ENCODE data around the gene ZNF19. TPM values are rescaled to one million over a fixed set of nuclear protein-coding genes. Genes with fewer than 3 reads are reported as not detected.

ZNF19 gene
- total RNA-seq, 1 donor from 2014 or later, result 1.7 TPM

DNA sequence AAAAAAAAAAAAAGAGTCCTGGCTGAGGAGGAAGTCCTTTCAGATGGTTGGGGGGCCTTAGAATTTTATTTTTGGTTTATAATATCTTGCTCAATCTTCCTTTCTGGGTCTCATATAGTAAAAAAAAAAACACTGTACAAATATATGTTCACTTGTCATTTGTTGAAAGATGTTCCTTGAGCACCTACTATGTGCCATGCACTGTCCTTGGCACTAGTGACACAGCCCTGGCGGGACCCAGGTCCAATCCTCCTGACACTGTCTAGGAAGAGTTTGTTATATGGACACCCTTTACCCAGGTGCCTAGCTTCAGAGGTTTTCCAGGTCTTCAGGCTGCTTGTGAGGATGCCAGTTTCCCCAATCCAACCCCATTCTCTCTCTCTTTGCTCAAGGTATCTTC is 39.1 kb upstream of the ZNF19 start:
- intact Hi-C loops (cut with micrococcal nuclease), result no loop called here
- no peak for DNase-seq
- H3K27me3 ChIP-seq (ENCODE audit: low read depth), result peaks cover 85% of the 10 kb centered on the region
- no peaks in the 10 kb centered on the region for H3K36me3 ChIP-seq
- H3K4me1 ChIP-seq, result peaks cover 6% of the 10 kb centered on the region
- H3K4me3 ChIP-seq, result no peak overlapping the region
- H3K27ac ChIP-seq (replicated peaks), result no peak overlapping the region
- TF ChIP-seq, protein P1, sequence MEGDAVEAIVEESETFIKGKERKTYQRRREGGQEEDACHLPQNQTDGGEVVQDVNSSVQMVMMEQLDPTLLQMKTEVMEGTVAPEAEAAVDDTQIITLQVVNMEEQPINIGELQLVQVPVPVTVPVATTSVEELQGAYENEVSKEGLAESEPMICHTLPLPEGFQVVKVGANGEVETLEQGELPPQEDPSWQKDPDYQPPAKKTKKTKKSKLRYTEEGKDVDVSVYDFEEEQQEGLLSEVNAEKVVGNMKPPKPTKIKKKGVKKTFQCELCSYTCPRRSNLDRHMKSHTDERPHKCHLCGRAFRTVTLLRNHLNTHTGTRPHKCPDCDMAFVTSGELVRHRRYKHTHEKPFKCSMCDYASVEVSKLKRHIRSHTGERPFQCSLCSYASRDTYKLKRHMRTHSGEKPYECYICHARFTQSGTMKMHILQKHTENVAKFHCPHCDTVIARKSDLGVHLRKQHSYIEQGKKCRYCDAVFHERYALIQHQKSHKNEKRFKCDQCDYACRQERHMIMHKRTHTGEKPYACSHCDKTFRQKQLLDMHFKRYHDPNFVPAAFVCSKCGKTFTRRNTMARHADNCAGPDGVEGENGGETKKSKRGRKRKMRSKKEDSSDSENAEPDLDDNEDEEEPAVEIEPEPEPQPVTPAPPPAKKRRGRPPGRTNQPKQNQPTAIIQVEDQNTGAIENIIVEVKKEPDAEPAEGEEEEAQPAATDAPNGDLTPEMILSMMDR (IDR thresholded peaks at IDR 0.05; ENCODE audit: borderline replicate concordance), result no peak
- H3K9me3 ChIP-seq (replicated peaks), result no peaks in the 10 kb centered on the region

DNA sequence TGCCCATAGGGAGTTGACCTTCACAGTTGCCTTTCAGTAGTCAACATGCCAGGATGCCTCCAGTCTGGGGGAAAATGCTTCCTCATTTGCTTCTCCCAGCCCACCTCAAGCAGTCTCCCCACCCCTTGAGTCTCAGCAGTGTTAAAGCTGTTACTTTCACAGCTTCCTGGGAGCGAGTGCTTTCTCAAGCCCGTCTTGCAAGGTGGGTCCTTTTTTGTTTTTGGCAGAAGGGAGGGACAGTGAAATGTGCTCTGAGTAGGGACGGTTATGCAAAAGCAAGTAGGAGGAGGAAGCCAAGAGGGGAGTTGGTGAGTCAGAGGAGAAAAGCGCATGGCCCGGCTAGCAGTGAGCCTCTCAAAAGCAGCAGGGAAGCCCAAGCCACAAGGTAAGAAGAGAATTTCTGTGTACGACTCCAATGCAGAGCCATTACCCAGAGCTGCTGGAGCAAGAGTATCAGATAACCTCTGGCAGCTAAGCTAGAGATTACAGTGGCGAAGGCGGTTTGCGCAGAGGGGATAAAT is 37.0 kb upstream of the ZNF19 start, which contains the start of gene CHST4:
TSS of gene CHST4 (plus strand) at position 316 of the 521 bp plus-strand sequence. CDS start 10,252 bp downstream, outside the sequence.
- Histone ChIP-seq H3K36me3 (no peaks in the 10 kb centered on the region), H3K27me3 (ENCODE audit: low read depth) (peaks cover 99% of the 10 kb centered on the region), H3K4me3 (no peak within 1 kb of the TSS), H3K4me1 (peaks cover 6% of the 10 kb centered on the region), H3K9me3 (replicated peaks) (no peaks in the 10 kb centered on the region), H3K27ac (replicated peaks) (no peak within 1 kb of the TSS)
- TF ChIP-seq, protein P1 (IDR thresholded peaks at IDR 0.05; ENCODE audit: borderline replicate concordance), result no peak
- intact Hi-C loops (cut with micrococcal nuclease), result no loop called here
- DNase-seq, result no peak

DNA sequence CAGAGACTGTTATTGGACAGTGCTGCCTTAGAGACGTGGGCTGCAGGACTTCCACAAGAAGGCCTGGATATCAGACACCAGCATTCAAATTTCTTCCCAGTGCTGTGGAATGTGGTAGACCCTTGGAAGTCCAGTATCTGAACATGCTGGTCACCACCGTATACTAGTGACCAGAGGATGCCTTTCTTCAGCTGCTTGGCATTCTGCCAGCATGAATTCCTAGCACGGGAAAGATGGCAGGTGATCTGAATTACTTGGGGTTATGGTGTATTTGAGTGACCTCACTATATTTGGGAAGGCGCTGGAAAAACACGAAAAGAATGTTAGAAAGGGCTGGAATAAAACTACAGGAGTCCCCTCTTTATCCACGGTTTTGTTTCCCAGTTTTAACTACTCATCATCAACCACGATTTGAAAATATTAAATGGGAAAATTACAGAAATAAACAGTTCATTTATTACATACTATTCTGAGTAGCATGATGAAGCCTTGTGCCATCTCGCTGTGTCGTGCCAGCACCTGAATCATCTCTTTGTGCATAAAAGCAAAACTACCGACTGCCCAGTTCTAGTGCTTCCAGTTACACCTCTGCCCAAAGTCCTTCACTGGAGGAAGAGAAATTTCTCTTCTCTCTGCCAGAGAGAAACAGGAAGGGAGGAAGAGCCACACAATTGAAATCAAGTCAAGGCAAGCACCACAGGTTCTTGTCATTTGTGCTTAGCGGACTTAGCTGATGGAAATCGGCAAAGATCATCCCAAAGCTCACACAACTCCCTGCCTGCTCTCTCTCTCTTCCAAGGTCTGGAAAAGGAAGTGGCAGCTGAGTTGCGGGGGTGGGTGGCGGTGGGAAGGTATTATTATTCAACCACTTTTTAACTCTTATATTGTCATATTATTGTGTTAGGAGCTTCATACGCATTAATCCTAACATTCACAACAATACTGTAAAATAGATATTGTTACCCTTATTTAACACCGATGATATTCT is 35.7 kb upstream of the ZNF19 start:
- H3K4me1 ChIP-seq, result peaks cover 6% of the 10 kb centered on the region
- H3K4me3 ChIP-seq, result no peak overlapping the region
- peaks cover 85% of the 10 kb centered on the region for H3K27me3 ChIP-seq (ENCODE audit: low read depth)
- intact Hi-C loops (cut with micrococcal nuclease), result no loop called here
- H3K36me3 ChIP-seq, result no peaks in the 10 kb centered on the region
- no peaks in the 10 kb centered on the region for H3K9me3 ChIP-seq (replicated peaks)
- H3K27ac ChIP-seq (replicated peaks), result no peak overlapping the region
- TF ChIP-seq, protein P1 (IDR thresholded peaks at IDR 0.05; ENCODE audit: borderline replicate concordance), result no peak
- DNase-seq, result no peak

DNA sequence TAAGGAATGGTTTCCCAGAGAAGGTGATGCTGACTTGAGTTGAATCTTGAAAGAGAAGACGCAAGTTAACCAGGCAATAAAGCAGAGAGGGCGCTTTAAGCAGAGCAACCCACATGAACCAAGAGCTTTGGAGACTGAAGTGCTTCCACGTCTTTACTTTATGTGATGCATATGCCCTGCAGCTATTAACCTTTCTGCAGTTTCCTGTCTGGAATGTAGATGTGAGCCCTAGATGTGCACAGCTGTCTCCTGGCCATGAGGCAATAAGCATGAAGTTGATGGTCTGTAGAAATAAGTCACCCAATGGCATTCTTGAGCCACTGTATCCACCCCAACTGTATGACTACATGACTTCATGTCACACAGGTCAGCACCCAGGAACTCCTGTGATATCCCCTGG is 31.4 kb upstream of the ZNF19 start:
- DNase-seq, result no peak
- no peaks in the 10 kb centered on the region for H3K9me3 ChIP-seq (replicated peaks)
- TF ChIP-seq, protein P1 (IDR thresholded peaks at IDR 0.05; ENCODE audit: borderline replicate concordance), result no peak
- H3K27me3 ChIP-seq (ENCODE audit: low read depth), result peaks cover 62% of the 10 kb centered on the region
- no peak overlapping the region for H3K4me3 ChIP-seq
- H3K36me3 ChIP-seq, result no peaks in the 10 kb centered on the region
- no peaks in the 10 kb centered on the region for H3K4me1 ChIP-seq
- intact Hi-C loops (cut with micrococcal nuclease), result no loop called here
- no peak overlapping the region for H3K27ac ChIP-seq (replicated peaks)

DNA sequence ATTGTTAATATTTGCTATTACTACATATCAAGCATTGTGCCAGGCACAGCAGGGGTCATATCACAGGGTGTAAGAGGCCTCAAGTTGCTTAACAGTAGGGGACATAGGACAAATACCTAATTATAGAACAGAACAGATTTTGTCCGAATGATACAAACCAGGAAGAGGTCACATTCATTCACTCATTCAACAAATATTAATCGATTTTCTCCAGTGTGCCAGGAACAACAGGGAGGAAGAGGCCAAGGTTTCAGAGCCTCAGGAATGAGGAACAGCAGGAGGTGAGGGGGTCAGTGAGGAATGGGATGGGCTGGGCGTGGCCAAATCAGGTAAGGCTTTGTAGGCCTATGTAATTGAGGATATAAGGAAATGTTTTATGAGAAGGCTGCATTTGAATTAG is 25.9 kb upstream of the ZNF19 start:
- H3K36me3 ChIP-seq, result no peaks in the 10 kb centered on the region
- TF ChIP-seq, protein P1 (IDR thresholded peaks at IDR 0.05; ENCODE audit: borderline replicate concordance), result no peak
- intact Hi-C loops (cut with micrococcal nuclease), result no loop called here
- H3K27ac ChIP-seq (replicated peaks), result no peak overlapping the region
- no peaks in the 10 kb centered on the region for H3K4me1 ChIP-seq
- no peak overlapping the region for H3K4me3 ChIP-seq
- DNase-seq, result no peak
- peaks cover 42% of the 10 kb centered on the region for H3K27me3 ChIP-seq (ENCODE audit: low read depth)
- no peaks in the 10 kb centered on the region for H3K9me3 ChIP-seq (replicated peaks)
